CMK (cell line): ENCODE results near the gene CBARP.

ENCODE experiments used
- DNase-seq: peaks from one replicate; pipeline ENCODE4 v3.0.0-alpha.2; 2010; ENCODE audit warnings: low read depth

The CBARP gene

GRCh38 chr19:1239796-1240737 is 2.3 kb upstream of the CBARP start:
- no peak for DNase-seq

GRCh38 chr19:1239420-1239795 is 1.6 kb upstream of the CBARP start:
- no peak for DNase-seq

- DNase-seq: no peak
These were observed 831 bp upstream of the CBARP start for GRCh38 chr19:1238369-1239303.

- no peak for DNase-seq
These were observed 662 bp downstream of the CBARP start for GRCh38 chr19:1237027-1237659.

GRCh38 chr19:1236576-1236975 is 1.2 kb downstream of the CBARP start:
- no peak for DNase-seq

GRCh38 chr19:1235625-1236538 is 1.9 kb downstream of the CBARP start:
- no peak for DNase-seq

GRCh38 chr19:1234955-1235380 is 2.8 kb downstream of the CBARP start:
- no peak for DNase-seq

GRCh38 chr19:1234051-1234954 is 3.5 kb downstream of the CBARP start:
- no peak for DNase-seq

- no peak for DNase-seq
These were observed 4.6 kb downstream of the CBARP start for GRCh38 chr19:1233115-1233667.

- DNase-seq: no peak
These were observed 5.1 kb downstream of the CBARP start for GRCh38 chr19:1232652-1233072.

- DNase-seq: no peak
These were observed 5.8 kb downstream of the CBARP start for GRCh38 chr19:1231729-1232637.

- no peak for DNase-seq
These were observed 6.9 kb downstream of the CBARP start for GRCh38 chr19:1230783-1231489.

- no peak for DNase-seq
These were observed 7.7 kb downstream of the CBARP start for GRCh38 chr19:1229924-1230782.

- DNase-seq: no peak
These were observed 8.5 kb downstream of the CBARP start for GRCh38 chr19:1229056-1229923.

GRCh38 chr19:1228161-1228957 is 9.4 kb downstream of the CBARP start:
- no peak for DNase-seq
